VCaP (cell line): ENCODE results near the gene FAM83F.
A peak's percentile ranks its signal among the peaks of the same experiment; 100 is the strongest.

Source experiments
- H3K27ac ChIP-seq: fragments of 450-650 bp; 2 replicates; pipeline ENCODE4 v1.5.1; 2017
- TF ChIP-seq, protein P1 (sequence below): fragments of 450-650 bp; conservative IDR thresholded peaks from 2 replicates; pipeline ENCODE4 v1.5.1; 2017; ENCODE audit warnings: mild to moderate bottlenecking, moderate library complexity

FAM83F gene

DNA sequence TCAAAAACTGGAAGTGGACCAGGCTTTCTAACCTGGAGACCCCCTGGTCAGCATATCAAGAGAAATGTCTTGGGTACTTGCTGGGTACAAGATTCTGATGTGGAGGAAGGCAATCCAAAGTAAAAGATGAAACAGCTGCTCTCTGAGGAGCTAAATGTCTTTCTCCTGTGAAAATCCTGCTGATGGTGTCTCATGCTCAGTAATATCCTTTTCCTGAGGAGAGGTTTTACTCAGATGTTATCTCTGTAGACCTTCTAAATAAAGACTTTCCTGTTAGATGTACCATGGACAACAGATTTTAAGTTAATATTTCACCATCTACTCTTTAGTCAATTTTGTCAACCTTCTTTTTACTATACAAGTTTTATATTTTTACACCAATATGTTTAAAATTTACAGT is 62.9 kb downstream of the FAM83F start:
- TF ChIP-seq, protein P1, sequence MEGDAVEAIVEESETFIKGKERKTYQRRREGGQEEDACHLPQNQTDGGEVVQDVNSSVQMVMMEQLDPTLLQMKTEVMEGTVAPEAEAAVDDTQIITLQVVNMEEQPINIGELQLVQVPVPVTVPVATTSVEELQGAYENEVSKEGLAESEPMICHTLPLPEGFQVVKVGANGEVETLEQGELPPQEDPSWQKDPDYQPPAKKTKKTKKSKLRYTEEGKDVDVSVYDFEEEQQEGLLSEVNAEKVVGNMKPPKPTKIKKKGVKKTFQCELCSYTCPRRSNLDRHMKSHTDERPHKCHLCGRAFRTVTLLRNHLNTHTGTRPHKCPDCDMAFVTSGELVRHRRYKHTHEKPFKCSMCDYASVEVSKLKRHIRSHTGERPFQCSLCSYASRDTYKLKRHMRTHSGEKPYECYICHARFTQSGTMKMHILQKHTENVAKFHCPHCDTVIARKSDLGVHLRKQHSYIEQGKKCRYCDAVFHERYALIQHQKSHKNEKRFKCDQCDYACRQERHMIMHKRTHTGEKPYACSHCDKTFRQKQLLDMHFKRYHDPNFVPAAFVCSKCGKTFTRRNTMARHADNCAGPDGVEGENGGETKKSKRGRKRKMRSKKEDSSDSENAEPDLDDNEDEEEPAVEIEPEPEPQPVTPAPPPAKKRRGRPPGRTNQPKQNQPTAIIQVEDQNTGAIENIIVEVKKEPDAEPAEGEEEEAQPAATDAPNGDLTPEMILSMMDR: no peak

DNA sequence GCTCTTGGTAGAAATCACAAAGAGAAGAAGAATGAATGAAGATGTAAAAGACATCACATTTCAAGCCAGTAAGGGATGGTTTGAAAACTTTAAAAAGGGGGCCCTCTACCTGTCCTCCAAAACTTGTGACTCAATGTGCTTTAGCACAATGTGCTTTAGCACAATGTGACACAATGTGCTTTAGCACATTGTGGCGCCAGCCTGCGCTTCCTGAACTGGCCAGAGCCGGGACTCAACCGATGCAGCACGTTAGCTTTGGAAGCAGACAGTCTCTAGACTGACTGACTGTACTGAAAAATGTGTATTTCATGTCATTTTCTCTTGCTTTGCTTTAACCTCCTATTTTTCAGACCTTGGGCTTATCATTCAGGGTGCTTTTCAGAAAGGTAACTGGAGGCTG is 63.5 kb downstream of the FAM83F start:
- TF ChIP-seq, protein P1: no peak
- H3K27ac ChIP-seq: peak overlapping the region; percentile 78

More for the DNA sequence above, 62.9 kb downstream of the FAM83F start:
- H3K27ac ChIP-seq: peak overlapping the region; percentile 78

DNA sequence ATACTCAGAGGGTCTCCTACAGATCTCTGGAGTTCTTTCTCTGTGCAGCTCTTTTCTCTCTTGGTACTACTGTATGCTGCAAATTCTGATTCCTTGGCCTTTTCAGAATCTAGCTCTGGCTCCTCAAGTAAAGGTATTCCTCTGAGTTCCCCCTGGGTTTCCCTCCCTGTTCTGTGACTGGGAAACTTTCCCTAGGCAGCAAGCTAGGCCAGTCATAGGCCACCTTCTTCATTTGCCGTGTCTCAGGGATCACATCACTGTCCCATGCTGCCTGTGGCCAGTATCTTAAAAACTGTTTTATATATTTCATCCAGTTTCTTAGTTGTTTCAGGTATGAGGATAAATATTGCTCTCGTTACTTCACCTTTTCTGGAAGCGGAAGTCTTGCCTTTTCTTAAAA is 71.2 kb downstream of the FAM83F start:
- TF ChIP-seq, protein P1: no peak
- no peak overlapping the region for H3K27ac ChIP-seq

DNA sequence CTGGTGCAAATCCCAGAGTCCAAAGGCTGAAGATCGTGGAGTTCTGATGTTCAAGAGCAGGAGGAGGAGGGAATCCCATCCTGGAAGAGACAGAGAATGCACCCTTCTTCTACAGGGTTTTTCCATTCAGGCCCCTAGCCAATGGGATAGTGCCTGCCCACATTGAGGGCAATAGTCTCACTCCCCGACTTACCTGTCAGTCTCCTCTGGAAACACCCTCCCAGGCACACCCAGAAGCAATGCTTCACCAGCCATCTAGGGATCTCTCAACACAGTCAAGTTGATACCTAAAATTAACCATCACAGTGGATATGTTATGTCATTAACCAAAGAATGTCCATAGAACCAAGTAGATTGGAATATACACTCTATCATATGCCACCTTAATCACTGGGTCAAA is 72.9 kb downstream of the FAM83F start:
- TF ChIP-seq, protein P1: no peak
- no peak overlapping the region for H3K27ac ChIP-seq

DNA sequence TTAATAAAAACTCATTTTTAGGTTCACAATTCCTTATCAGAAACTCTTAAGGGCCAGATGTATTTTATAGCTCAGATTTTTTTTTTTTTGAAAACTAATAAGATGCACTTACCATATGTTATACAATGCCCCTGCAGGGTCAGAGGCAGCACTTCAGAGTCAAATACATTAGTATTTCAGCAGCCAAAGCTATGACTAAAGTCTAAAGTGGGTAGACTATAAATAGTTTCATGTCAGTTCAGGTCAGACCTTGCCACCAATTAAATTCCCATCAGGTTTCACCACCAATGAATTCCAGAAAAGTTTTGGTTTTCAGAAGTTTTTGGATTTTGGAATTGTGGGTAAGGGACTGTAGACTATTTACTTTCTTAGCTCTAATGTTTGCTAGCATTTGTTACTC is 75.9 kb downstream of the FAM83F start:
- TF ChIP-seq, protein P1: no peak
- no peak overlapping the region for H3K27ac ChIP-seq

DNA sequence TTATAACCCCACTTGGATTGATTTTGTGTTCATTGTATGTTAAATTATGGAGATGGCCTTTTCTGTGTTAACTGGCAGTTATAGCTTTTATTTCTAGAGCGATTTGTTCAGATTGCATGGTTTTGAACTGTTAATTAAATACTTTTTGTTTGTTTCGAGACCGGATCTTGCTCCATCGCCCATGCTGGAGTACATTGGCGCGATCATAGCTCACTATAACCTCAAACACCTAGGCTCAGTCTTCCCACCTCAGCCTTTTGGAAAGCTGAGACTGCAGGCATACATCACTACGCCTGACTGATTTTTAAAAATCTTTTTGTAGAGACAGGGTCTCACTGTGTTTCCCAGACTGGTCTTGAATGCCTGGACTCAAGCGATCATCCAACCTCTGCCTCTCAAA is 77.0 kb downstream of the FAM83F start:
- TF ChIP-seq, protein P1: no peak
- no peak overlapping the region for H3K27ac ChIP-seq

DNA sequence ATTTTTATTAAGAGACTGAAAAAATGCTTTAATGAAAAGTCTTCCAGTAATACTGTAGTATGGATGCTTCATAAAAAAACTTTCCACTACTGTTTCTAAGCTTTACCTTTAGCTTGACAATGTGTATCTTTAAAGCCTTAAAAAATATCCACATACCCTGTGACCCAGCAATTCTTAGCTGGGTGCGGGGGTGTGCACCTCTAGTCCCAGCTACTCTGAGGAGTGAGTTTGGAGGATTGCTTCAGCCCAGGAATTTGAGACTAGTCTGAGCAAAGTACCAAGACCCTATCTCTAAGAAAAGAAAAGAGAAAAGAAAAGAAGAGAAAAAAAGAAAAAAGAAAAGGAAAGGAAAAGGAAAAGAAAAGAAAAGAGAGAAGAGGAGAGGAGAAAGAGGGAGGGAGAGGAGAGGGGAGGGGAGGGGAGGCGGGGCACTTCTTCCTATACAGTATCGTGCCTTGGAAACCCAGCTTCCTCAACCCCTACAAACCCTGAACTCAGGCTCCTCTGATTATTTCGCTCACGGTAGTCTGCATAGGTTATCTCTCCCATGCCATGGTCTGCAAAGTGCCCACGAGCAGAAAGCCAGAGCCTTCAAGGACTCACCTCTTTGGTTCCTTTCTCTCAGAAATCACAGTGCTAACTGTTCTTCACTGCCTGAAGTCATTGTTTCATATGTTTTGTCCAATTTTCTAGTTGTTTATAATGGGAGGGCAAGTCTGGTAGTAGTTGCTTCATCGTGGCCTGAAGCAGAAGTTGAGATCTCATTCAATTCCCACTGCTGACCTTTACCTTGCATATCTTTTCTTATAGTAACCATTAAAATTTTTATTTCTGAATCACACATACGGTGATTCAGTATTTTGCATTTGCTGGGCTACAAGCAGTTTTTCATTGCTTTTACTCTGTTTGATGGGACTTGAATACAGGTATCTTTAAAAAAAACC is 82.2 kb downstream of the FAM83F start:
- TF ChIP-seq, protein P1: no peak
- no peak overlapping the region for H3K27ac ChIP-seq
